SJSA1 (cell line): ENCODE measurements around the gene FRAS1. TPM values are rescaled to one million over a fixed set of nuclear protein-coding genes. Genes with fewer than 3 reads are reported as not detected.

Source experiments
- total RNA-seq: library from RNA; depleted of rRNA; stranded (reverse); fragments of >200 nt; shearing (Covaris generic); gene quantifications from 2 replicates; pipeline ENCODE4 v1.2.3, GENCODE V29; 2014; rRNA removed

The FRAS1 gene
- total RNA-seq, 1 experiment from 2014 or later = 0.21 TPM

Other genes starting within 250 kb of the FRAS1 start
- 9.2 and 10.8 TPM in 2 replicates for gene CNOT6L, start 238.0 kb upstream of the FRAS1 start, total RNA-seq
- 42.4 and 48.4 TPM in 2 replicates for gene MRPL1, start 194.5 kb upstream of the FRAS1 start, total RNA-seq